A549 (cell line): ENCODE results near the gene OR51S1. TPM values are rescaled to one million over a fixed set of nuclear protein-coding genes. Genes with fewer than 3 reads are reported as not detected.

Experiments
- ATAC-seq, 2 experiments: fragments of 200-7000 bp in 1 of 2; fragments of >200 bp in 1 of 2; cut with Nextera tagmentation in 1 of 2; cut with Tn5 transposase in 1 of 2; 3 replicates each; pipeline versions ENCODE4 v1.8.0 to v1.9.1; 2018 to 2020; ENCODE audit warnings: mild to moderate bottlenecking in 1 of 2, moderate library complexity in 1 of 2
- CTCF ChIA-PET: fragments of 300-600 bp; sonication (Branson Sonifier 250); formaldehyde crosslinking; extraction: SDS; loops from one replicate; lab custom pipeline; 2021; ENCODE audit warnings: antibody characterized with exemption, inconsistent platforms; lab: Yijun Ruan, JAX
- POLR2A ChIA-PET: fragments of 350-600 bp; formaldehyde crosslinking; extraction: SDS; loops from one replicate; lab custom pipeline; 2021; ENCODE audit warnings: antibody characterized with exemption, inconsistent platforms; lab: Yijun Ruan, JAX
- DNase-seq, 2 experiments: peaks; one replicate each; pipeline versions ENCODE4 v3.0.0 to v3.0.0-alpha.2; 2011 to 2016; ENCODE audit warnings: low read depth in 1 of 2, low spot score in 1 of 2
- FAIRE-seq: peaks from 2 replicates; lab custom pipeline; 2011; peaks lifted over from hg19 to GRCh38; lab: Jason Lieb, UNC
- H3K27ac ChIP-seq, 2 experiments: fragments of >200 bp; sonication (Bioruptor Twin); formaldehyde crosslinking; 3 replicates each; pipeline ENCODE4 v1.5.1; 2016 to 2017
- H3K4me1 ChIP-seq: fragments of >200 bp; sonication (Bioruptor Twin); formaldehyde crosslinking; 3 replicates; pipeline ENCODE4 v1.6.1; 2016
- H3K4me2 ChIP-seq: fragments of >200 bp; sonication (Bioruptor Twin); formaldehyde crosslinking; 3 replicates; pipeline ENCODE4 v1.6.1; 2016
- H3K4me3 ChIP-seq: fragments of >200 bp; sonication (Bioruptor Twin); formaldehyde crosslinking; 3 replicates; pipeline ENCODE4 v1.5.1; 2016
- H3K9me3 ChIP-seq: fragments of >200 bp; sonication (Bioruptor Twin); formaldehyde crosslinking; 3 replicates; pipeline ENCODE4 v1.6.1; 2016
- CEBPB ChIP-seq, 2 experiments: fragments of >200 bp in 1 of 2; sonication (Bioruptor Twin) in 1 of 2; formaldehyde crosslinking in 1 of 2; IDR thresholded peaks; 2 replicates each; pipeline ENCODE4 v1.6.1; 2012 to 2016
- CHD2 ChIP-seq: fragments of 150-350 bp; IDR thresholded peaks from 2 replicates; pipeline ENCODE4 v1.6.1; 2014; ENCODE audit warnings: low read length; ENCODE audit not compliant: partially characterized antibody
- EP300 ChIP-seq, 2 experiments: fragments of >200 bp; sonication (Bioruptor Twin); formaldehyde crosslinking; IDR thresholded peaks; 2 replicates in 1 of 2; 3 replicates in 1 of 2; pipeline ENCODE4 v1.6.1; 2016 to 2017
- ESRRA ChIP-seq: fragments of 150-350 bp; IDR thresholded peaks from 2 replicates; pipeline ENCODE4 v1.6.1; 2014; ENCODE audit warnings: mild to moderate bottlenecking, low read length, borderline replicate concordance
- FOSB ChIP-seq: fragments of 250-450 bp; sonication (Bioruptor Pico); IDR thresholded peaks from 2 replicates; pipeline ENCODE4 v1.5.0; 2020; ENCODE audit warnings: mild to moderate bottlenecking, moderate library complexity
- FOXS1 ChIP-seq: fragments of 250-450 bp; sonication (Bioruptor Pico); IDR thresholded peaks from 2 replicates; pipeline ENCODE4 v1.5.0; 2020; ENCODE audit warnings: mild to moderate bottlenecking, moderate library complexity
- HDAC2 ChIP-seq: fragments of 200-600 bp; sonication (generic); IDR thresholded peaks from 2 replicates; pipeline ENCODE4 v1.6.1; 2016
- HOXB13 ChIP-seq: fragments of 250-450 bp; sonication (Bioruptor Pico); IDR thresholded peaks from 2 replicates; pipeline ENCODE4 v1.5.0; 2020; ENCODE audit warnings: low read depth, mild to moderate bottlenecking, moderate library complexity
- HOXB5 ChIP-seq: fragments of 250-450 bp; sonication (Bioruptor Pico); IDR thresholded peaks from 2 replicates; pipeline ENCODE4 v1.5.0; 2020; ENCODE audit warnings: mild to moderate bottlenecking, moderate library complexity
- JUNB ChIP-seq: fragments of >200 bp; sonication (Bioruptor Twin); formaldehyde crosslinking; IDR thresholded peaks from 2 replicates; pipeline ENCODE4 v1.6.1; 2016
- KDM5A ChIP-seq: fragments of 200-600 bp; sonication (generic); IDR thresholded peaks from 2 replicates; pipeline ENCODE4 v1.6.1; 2016; ENCODE audit warnings: antibody characterized with exemption, mild to moderate bottlenecking
- MAFK ChIP-seq: fragments of 450-650 bp; IDR thresholded peaks from 2 replicates; pipeline ENCODE4 v1.6.1; 2014; ENCODE audit not compliant: partially characterized antibody
- MAZ ChIP-seq: fragments of 150-350 bp; IDR thresholded peaks from 2 replicates; pipeline ENCODE4 v1.6.1; 2014; ENCODE audit warnings: antibody characterized with exemption, low read depth, low read length, borderline replicate concordance
- PHF8 ChIP-seq: fragments of 200-600 bp; sonication (generic); IDR thresholded peaks from 2 replicates; pipeline ENCODE4 v1.6.1; 2016; ENCODE audit warnings: low read depth, mild to moderate bottlenecking, antibody characterized with exemption, moderate library complexity, borderline replicate concordance
- POLR2AphosphoS2 ChIP-seq: conservative IDR thresholded peaks from 2 replicates; pipeline ENCODE4 v1.6.1; 2012; ENCODE audit warnings: low read length, improper control_type of control experiment, inconsistent platforms
- RAD21 ChIP-seq, 2 experiments: fragments of >200 bp in 1 of 2; sonication (Bioruptor Twin) in 1 of 2; formaldehyde crosslinking in 1 of 2; IDR thresholded peaks in 1 of 2; conservative IDR thresholded peaks in 1 of 2; 2 replicates in 1 of 2; 3 replicates in 1 of 2; pipeline ENCODE4 v1.6.1; 2012 to 2018; ENCODE audit warnings: inconsistent platforms in 1 of 2
- SREBF2 ChIP-seq: fragments of 450-650 bp; IDR thresholded peaks from 2 replicates; pipeline ENCODE4 v1.6.1; 2014; ENCODE audit warnings: mild to moderate bottlenecking, moderate library complexity
- TP53 ChIP-seq: fragments of 250-450 bp; sonication (Bioruptor Pico); IDR thresholded peaks from 2 replicates; pipeline ENCODE4 v1.5.0; 2021; ENCODE audit warnings: mild to moderate bottlenecking, moderate library complexity
- ZC3H11A ChIP-seq: fragments of 450-650 bp; IDR thresholded peaks from 2 replicates; pipeline ENCODE4 v1.6.1; 2014; ENCODE audit warnings: antibody characterized with exemption, mild to moderate bottlenecking
- WGBS: methylation state at CpG from one replicate; pipeline ENCODE4 v1.1.6; 2017; ENCODE audit errors: missing lambda C conversion rate; 5-methylcytosine and 5-hydroxymethylcytosine counted together
- polyA plus RNA-seq, 4 experiments: library from polyadenylated mRNA; depleted of rRNA in 3 of 4; stranded (reverse); fragments of >200 nt; fragmentation: RNase III in 1 of 4; extraction: RNeasy Plus Mini Kit Qiagen cat#74134 plus additional on column Dnase treatment in 1 of 4; gene quantifications; 2 replicates in 3 of 4; 3 replicates in 1 of 4; pipeline ENCODE4 v1.2.3, GENCODE V29; 2011 to 2017
- TF ChIP-seq, protein P1 (sequence below): fragments of 250-450 bp; sonication (Bioruptor Pico); IDR thresholded peaks from 2 replicates; pipeline ENCODE4 v1.5.0; 2021; ENCODE audit warnings: mild to moderate bottlenecking, moderate library complexity, borderline replicate concordance
- TF ChIP-seq, protein P2 (sequence below): fragments of 200-600 bp; sonication (generic); IDR thresholded peaks from 2 replicates; pipeline ENCODE4 v1.6.1; 2016; ENCODE audit warnings: antibody characterized with exemption, mild to moderate bottlenecking, moderate library complexity

Gene OR51S1
- polyA plus RNA-seq, 2 of the 4 experiments (the other 2 are of a cell fraction): not detected

DNA sequence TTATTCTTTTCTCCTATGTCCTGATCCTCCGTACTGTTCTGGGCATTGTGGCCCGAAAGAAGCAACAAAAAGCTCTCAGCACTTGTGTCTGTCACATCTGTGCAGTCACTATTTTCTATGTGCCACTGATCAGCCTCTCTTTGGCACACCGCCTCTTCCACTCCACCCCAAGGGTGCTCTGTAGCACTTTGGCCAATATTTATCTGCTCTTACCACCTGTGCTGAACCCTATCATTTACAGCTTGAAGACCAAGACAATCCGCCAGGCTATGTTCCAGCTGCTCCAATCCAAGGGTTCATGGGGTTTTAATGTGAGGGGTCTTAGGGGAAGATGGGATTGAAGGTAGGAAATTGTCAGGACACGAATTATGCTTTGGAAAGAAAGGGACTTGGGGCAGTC, 33.5 kb upstream of the OR51S1 start:
- Histone ChIP-seq H3K4me1 (no peaks in the 10 kb centered on the region), H3K9me3 (no peaks in the 10 kb centered on the region)
- no peak for ATAC-seq
- CTCF ChIA-PET: no interaction called here
- TF ChIP-seq FOXS1 (no peak), CEBPB (IDR thresholded peaks at IDR 0.05) (no peak), MAFK (no peak), EP300 (IDR thresholded peaks at IDR 0.05) (no peak), PHF8 (no peak), KDM5A (no peak), HDAC2 (no peak), CHD2 (no peak), MAZ (no peak), JUNB (no peak), ZC3H11A (no peak), HOXB13 (CRISPR knock-in tag) (no peak)
- TF ChIP-seq, protein P1, sequence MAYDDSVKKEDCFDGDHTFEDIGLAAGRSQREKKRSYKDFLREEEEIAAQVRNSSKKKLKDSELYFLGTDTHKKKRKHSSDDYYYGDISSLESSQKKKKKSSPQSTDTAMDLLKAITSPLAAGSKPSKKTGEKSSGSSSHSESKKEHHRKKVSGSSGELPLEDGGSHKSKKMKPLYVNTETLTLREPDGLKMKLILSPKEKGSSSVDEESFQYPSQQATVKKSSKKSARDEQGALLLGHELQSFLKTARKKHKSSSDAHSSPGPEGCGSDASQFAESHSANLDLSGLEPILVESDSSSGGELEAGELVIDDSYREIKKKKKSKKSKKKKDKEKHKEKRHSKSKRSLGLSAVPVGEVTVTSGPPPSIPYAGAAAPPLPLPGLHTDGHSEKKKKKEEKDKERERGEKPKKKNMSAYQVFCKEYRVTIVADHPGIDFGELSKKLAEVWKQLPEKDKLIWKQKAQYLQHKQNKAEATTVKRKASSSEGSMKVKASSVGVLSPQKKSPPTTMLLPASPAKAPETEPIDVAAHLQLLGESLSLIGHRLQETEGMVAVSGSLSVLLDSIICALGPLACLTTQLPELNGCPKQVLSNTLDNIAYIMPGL (CRISPR knock-in tag): no peak
- TF ChIP-seq, all 56 proteins: peak for 0
- DNase-seq (no peak), FAIRE-seq (no peak)
- POLR2A ChIA-PET: no interaction called here
- WGBS: under 1% methylated on average over 5 of the region's 5 CpGs
- Histone ChIP-seq H3K4me2 (no peak overlapping the region), H3K27ac (no peak overlapping the region), H3K4me3 (no peak overlapping the region)

DNA sequence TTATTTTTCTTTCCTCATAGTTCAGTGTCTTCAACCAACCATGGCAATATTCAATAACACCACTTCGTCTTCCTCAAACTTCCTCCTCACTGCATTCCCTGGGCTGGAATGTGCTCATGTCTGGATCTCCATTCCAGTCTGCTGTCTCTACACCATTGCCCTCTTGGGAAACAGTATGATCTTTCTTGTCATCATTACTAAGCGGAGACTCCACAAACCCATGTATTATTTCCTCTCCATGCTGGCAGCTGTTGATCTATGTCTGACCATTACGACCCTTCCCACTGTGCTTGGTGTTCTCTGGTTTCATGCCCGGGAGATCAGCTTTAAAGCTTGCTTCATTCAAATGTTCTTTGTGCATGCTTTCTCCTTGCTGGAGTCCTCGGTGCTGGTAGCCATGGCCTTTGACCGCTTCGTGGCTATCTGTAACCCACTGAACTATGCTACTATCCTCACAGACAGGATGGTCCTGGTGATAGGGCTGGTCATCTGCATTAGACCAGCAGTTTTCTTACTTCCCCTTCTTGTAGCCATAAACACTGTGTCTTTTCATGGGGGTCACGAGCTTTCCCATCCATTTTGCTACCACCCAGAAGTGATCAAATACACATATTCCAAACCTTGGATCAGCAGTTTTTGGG, 33.0 kb upstream of the OR51S1 start, which contains the start of gene OR51T1:
TSS of gene OR51T1 (plus strand) at position 41 of the 641 bp plus-strand sequence. CDS start at position 41, 0 bp downstream.
- ChIA-PET POLR2A (no interaction called here), CTCF (no interaction called here)
- Histone ChIP-seq H3K4me3 (no peak within 1 kb of the TSS), H3K4me2 (no peak within 1 kb of the TSS), H3K4me1 (no peaks in the 10 kb centered on the region), H3K9me3 (no peaks in the 10 kb centered on the region), H3K27ac (no peak within 1 kb of the TSS)
- ATAC-seq: no peak
- no peak for DNase-seq
- TF ChIP-seq HOXB13 (CRISPR knock-in tag) (no peak), POLR2AphosphoS2 (no peak), RAD21 (conservative IDR thresholded peaks at IDR 0.05 in 1 of 2, IDR thresholded peaks at IDR 0.05 in 1 of 2) (no peak), ZC3H11A (no peak), FOSB (CRISPR knock-in tag) (no peak), TP53 (CRISPR knock-in tag) (no peak), MAZ (no peak), SREBF2 (no peak), ESRRA (no peak), FOXS1 (no peak), HOXB5 (no peak)
- TF ChIP-seq, protein P2, sequence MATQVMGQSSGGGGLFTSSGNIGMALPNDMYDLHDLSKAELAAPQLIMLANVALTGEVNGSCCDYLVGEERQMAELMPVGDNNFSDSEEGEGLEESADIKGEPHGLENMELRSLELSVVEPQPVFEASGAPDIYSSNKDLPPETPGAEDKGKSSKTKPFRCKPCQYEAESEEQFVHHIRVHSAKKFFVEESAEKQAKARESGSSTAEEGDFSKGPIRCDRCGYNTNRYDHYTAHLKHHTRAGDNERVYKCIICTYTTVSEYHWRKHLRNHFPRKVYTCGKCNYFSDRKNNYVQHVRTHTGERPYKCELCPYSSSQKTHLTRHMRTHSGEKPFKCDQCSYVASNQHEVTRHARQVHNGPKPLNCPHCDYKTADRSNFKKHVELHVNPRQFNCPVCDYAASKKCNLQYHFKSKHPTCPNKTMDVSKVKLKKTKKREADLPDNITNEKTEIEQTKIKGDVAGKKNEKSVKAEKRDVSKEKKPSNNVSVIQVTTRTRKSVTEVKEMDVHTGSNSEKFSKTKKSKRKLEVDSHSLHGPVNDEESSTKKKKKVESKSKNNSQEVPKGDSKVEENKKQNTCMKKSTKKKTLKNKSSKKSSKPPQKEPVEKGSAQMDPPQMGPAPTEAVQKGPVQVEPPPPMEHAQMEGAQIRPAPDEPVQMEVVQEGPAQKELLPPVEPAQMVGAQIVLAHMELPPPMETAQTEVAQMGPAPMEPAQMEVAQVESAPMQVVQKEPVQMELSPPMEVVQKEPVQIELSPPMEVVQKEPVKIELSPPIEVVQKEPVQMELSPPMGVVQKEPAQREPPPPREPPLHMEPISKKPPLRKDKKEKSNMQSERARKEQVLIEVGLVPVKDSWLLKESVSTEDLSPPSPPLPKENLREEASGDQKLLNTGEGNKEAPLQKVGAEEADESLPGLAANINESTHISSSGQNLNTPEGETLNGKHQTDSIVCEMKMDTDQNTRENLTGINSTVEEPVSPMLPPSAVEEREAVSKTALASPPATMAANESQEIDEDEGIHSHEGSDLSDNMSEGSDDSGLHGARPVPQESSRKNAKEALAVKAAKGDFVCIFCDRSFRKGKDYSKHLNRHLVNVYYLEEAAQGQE: no peak
- 8% methylated on average over 8 of the region's 8 CpGs for WGBS
- no peak for FAIRE-seq
